Tibial nerve (tissue), 4 donors: ENCODE measurements around the gene TKTL1. TPM values are rescaled to one million over a fixed set of nuclear protein-coding genes. Genes with fewer than 3 reads are reported as not detected.

ENCODE experiments used
- DNase-seq, 2 donors: peaks; one replicate each; pipeline ENCODE4 v3.0.0-alpha.2; 2019; ENCODE audit warnings: low spot score in 2 of 2
- H3K27ac ChIP-seq, 4 donors: fragments of 200-600 bp; sonication (generic) in 3 of 4; one replicate each; pipeline ENCODE4 v1.5.1; 2017 to 2019; ENCODE audit warnings: mild to moderate bottlenecking in 1 of 4
- H3K27me3 ChIP-seq, 2 donors: fragments of 200-600 bp; sonication (generic) in 1 of 2; one replicate each; pipeline versions ENCODE4 v1.5.1 to v1.6.0; 2017 to 2019
- H3K36me3 ChIP-seq, 3 donors: fragments of 200-600 bp; sonication (generic); one replicate each; pipeline ENCODE4 v1.5.1; 2018 to 2019
- H3K4me1 ChIP-seq, 4 donors: fragments of 200-600 bp; sonication (generic) in 3 of 4; one replicate each; pipeline ENCODE4 v1.5.1; 2017 to 2019
- H3K4me3 ChIP-seq, 4 donors: fragments of 200-600 bp; sonication (generic) in 3 of 4; one replicate each; pipeline ENCODE4 v1.5.1; 2017 to 2019; ENCODE audit warnings: mild to moderate bottlenecking in 1 of 4, moderate library complexity in 1 of 4
- H3K9me3 ChIP-seq, 4 donors: fragments of 200-600 bp; sonication (generic) in 3 of 4; one replicate each; pipeline ENCODE4 v1.5.1; 2017 to 2019
- EP300 ChIP-seq, 2 donors: sonication (generic); formaldehyde crosslinking; IDR thresholded peaks; one replicate each; pipeline ENCODE4 v1.6.1; 2017; ENCODE audit warnings: antibody characterized with exemption in 2 of 2, mild to moderate bottlenecking in 1 of 2
- POLR2A ChIP-seq, 2 donors: fragments of 450-650 bp; IDR thresholded peaks; one replicate each; pipeline ENCODE4 v1.6.1; 2017; ENCODE audit warnings: antibody characterized with exemption in 2 of 2, mild to moderate bottlenecking in 2 of 2, moderate library complexity in 2 of 2
- WGBS, 2 donors: methylation state at CpG; one replicate each; pipeline ENCODE4 v1.1.5; 2018; 5-methylcytosine and 5-hydroxymethylcytosine counted together
- total RNA-seq, 4 donors: library from RNA; depleted of rRNA; stranded (reverse); fragments of >200 nt; gene quantifications; one replicate each; pipeline ENCODE4 v1.1.0, GENCODE V29; 2016
- TF ChIP-seq, protein P1 (sequence below), 5 experiments: fragments of 200-600 bp in 3 of 5; fragments of 450-650 bp in 2 of 5; sonication (generic) in 3 of 5; IDR thresholded peaks; one replicate each; pipeline ENCODE4 v1.5.1; 2016 to 2019; ENCODE audit warnings: antibody characterized with exemption in 5 of 5, mild to moderate bottlenecking in 3 of 5, moderate library complexity in 2 of 5

The TKTL1 gene
- total RNA-seq, 4 donors from 2014 or later: not detected

GRCh38 chrX:154304846-154305245, 9.3 kb downstream of the TKTL1 start:
- peaks cover 0 to 4% (median 0%) of the 10 kb centered on the region in 4 donors for H3K4me1 ChIP-seq
- no peak overlapping the region for H3K27ac ChIP-seq
- H3K4me3 ChIP-seq: no peak overlapping the region
- H3K27me3 ChIP-seq: no peaks in the 10 kb centered on the region
- TF ChIP-seq, protein P1, sequence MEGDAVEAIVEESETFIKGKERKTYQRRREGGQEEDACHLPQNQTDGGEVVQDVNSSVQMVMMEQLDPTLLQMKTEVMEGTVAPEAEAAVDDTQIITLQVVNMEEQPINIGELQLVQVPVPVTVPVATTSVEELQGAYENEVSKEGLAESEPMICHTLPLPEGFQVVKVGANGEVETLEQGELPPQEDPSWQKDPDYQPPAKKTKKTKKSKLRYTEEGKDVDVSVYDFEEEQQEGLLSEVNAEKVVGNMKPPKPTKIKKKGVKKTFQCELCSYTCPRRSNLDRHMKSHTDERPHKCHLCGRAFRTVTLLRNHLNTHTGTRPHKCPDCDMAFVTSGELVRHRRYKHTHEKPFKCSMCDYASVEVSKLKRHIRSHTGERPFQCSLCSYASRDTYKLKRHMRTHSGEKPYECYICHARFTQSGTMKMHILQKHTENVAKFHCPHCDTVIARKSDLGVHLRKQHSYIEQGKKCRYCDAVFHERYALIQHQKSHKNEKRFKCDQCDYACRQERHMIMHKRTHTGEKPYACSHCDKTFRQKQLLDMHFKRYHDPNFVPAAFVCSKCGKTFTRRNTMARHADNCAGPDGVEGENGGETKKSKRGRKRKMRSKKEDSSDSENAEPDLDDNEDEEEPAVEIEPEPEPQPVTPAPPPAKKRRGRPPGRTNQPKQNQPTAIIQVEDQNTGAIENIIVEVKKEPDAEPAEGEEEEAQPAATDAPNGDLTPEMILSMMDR (IDR thresholded peaks at IDR 0.05): no peak
- TF ChIP-seq EP300 (IDR thresholded peaks at IDR 0.05) (no peak), POLR2A (IDR thresholded peaks at IDR 0.05) (no peak)
- H3K36me3 ChIP-seq: no peaks in the 10 kb centered on the region
- no peaks in the 10 kb centered on the region for H3K9me3 ChIP-seq
- WGBS, 2 donors: 61 to 71% methylated on average over 10 of the region's 10 CpGs
- no peak for DNase-seq

DNA sequence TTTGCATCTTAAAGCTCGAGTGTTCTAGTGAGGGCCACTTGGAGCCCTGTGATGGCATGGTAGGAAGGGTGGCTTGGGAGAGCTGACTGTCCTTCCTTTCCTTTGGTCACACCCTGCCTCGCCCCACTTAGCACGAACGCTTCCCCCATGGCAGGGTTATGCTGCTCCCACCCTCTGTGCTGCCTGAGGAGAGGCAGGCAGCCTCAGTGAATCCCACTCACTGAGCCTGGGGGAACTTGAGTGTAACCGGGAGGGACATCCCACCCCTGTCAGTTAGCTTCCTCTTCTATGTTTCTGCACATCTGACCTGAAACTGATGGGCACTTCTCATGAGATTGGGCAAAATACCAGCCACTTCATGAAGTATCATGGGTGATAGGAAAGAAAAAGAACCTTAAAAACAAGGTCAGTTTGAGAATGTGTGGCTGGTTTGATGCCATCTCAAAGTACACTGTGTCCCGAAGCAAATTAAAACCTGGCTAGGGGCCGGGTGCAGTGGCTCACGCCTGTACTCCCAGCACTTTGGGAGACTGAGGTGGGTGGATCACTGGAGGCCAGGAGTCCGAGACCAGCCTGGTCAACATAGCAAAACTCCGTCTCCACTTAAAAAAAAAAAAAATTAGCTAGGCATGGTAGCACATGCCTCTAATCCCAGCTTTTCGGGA, 10.1 kb downstream of the TKTL1 start:
- H3K36me3 ChIP-seq: no peaks in the 10 kb centered on the region
- H3K27ac ChIP-seq: no peak overlapping the region
- no peaks in the 10 kb centered on the region for H3K9me3 ChIP-seq
- TF ChIP-seq POLR2A (IDR thresholded peaks at IDR 0.05) (no peak), EP300 (IDR thresholded peaks at IDR 0.05) (no peak)
- TF ChIP-seq, protein P1 (IDR thresholded peaks at IDR 0.05): no peak
- H3K27me3 ChIP-seq: no peaks in the 10 kb centered on the region
- H3K4me3 ChIP-seq: no peak overlapping the region
- WGBS, 2 donors: 79 to 84% methylated on average over 10 to 11 of the region's 11 CpGs
- DNase-seq: no peak
- peaks cover 0 to 4% (median 0%) of the 10 kb centered on the region in 4 donors for H3K4me1 ChIP-seq

GRCh38 chrX:154307202-154307601, 11.6 kb downstream of the TKTL1 start:
- Histone ChIP-seq H3K27me3 (no peaks in the 10 kb centered on the region), H3K27ac (no peak overlapping the region), H3K4me3 (no peak overlapping the region), H3K4me1 (peaks cover 0 to 4% (median 0%) of the 10 kb centered on the region in 4 donors), H3K36me3 (no peaks in the 10 kb centered on the region), H3K9me3 (no peaks in the 10 kb centered on the region)
- TF ChIP-seq, protein P1 (IDR thresholded peaks at IDR 0.05): no peak
- no peak for TF ChIP-seq EP300 (IDR thresholded peaks at IDR 0.05)
- no peak for TF ChIP-seq POLR2A (IDR thresholded peaks at IDR 0.05)
- 71 to 74% methylated on average over 3 to 6 of the region's 6 CpGs for WGBS, 2 donors
- DNase-seq: no peak

- peak; percentile 44 to 78 for DNase-seq
- no peaks in the 10 kb centered on the region for H3K36me3 ChIP-seq
These were observed 12.7 kb downstream of the TKTL1 start for GRCh38 chrX:154308108-154308946.

More at GRCh38 chrX:154308108-154308946, 12.7 kb downstream of the TKTL1 start:
- H3K4me3 ChIP-seq: no peak overlapping the region
- peaks cover 0 to 4% (median 0%) of the 10 kb centered on the region in 4 donors for H3K4me1 ChIP-seq
- TF ChIP-seq, protein P1 (IDR thresholded peaks at IDR 0.05): peak; percentile 61 to 69 (median 65)
- no peak for TF ChIP-seq POLR2A (IDR thresholded peaks at IDR 0.05)
- no peak overlapping the region for H3K27ac ChIP-seq
- no peaks in the 10 kb centered on the region for H3K9me3 ChIP-seq
- WGBS, 2 donors: 49 to 58% methylated on average over 9 of the region's 9 CpGs
- H3K27me3 ChIP-seq: no peaks in the 10 kb centered on the region
